Thyroid gland (tissue), 4 donors: ENCODE data around the gene TUBGCP2.

ENCODE experiments used
- POLR2A ChIP-seq, 2 donors: fragments of 450-650 bp; IDR thresholded peaks; one replicate each; pipeline ENCODE4 v1.6.1; 2017; ENCODE audit warnings: antibody characterized with exemption in 2 of 2, mild to moderate bottlenecking in 2 of 2, moderate library complexity in 1 of 2
- TF ChIP-seq, protein P1 (sequence below), 6 experiments: fragments of 200-600 bp in 3 of 6; fragments of 450-650 bp in 3 of 6; sonication (generic) in 3 of 6; IDR thresholded peaks; one replicate each; pipeline ENCODE4 v1.5.1; 2016 to 2019; ENCODE audit warnings: antibody characterized with exemption in 6 of 6, mild to moderate bottlenecking in 2 of 6, inconsistent platforms in 1 of 6, moderate library complexity in 1 of 6

DNA sequence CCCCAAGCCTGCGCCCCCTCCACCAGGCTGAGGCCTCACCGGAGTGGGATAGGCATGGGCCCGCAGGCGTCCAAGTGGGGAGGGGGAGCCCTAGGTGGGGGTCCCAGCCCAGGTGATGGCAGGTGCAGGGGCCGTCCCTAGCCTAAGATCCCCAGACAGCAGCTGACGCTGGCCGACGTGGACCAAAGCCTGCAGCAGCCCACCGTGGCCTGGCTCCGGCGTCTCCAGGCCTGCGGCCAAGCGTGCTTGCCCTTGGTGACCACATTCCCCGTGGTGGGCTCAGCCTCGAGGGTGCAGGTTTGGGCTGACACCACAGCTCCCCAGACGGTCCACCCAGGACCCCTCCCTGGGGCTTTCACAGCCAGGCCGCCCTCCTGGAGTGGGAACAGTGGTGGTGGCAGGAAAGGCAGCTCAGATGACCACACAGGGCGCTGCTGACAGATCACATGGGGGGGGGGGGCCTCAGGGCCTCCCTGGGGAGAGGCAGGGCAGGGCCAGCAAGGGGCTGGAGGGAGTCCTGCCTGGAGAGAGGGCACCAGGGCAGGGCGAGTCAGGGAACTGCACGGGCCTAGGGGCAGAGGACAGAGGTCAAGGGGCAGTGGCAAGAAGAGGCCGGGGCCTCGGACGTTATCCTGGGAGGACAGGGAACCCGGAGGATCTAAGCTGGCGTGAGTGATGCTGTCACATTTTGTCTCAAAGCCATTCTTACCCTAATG, 31.2 kb downstream of the TUBGCP2 start:
- TF ChIP-seq, protein P1, sequence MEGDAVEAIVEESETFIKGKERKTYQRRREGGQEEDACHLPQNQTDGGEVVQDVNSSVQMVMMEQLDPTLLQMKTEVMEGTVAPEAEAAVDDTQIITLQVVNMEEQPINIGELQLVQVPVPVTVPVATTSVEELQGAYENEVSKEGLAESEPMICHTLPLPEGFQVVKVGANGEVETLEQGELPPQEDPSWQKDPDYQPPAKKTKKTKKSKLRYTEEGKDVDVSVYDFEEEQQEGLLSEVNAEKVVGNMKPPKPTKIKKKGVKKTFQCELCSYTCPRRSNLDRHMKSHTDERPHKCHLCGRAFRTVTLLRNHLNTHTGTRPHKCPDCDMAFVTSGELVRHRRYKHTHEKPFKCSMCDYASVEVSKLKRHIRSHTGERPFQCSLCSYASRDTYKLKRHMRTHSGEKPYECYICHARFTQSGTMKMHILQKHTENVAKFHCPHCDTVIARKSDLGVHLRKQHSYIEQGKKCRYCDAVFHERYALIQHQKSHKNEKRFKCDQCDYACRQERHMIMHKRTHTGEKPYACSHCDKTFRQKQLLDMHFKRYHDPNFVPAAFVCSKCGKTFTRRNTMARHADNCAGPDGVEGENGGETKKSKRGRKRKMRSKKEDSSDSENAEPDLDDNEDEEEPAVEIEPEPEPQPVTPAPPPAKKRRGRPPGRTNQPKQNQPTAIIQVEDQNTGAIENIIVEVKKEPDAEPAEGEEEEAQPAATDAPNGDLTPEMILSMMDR (IDR thresholded peaks at IDR 0.05) = no peak
- no peak for TF ChIP-seq POLR2A (IDR thresholded peaks at IDR 0.05)
